Neural progenitor cell (in vitro differentiated cells): ENCODE results near the gene PGM2.

Experiments used
- EZH2 ChIP-seq: fragments of 200-600 bp; sonication (generic); IDR thresholded peaks from 2 replicates; pipeline ENCODE4 v1.6.1; 2017; ENCODE audit warnings: antibody characterized with exemption, mild to moderate bottlenecking, moderate library complexity
- TF ChIP-seq, protein P1 (sequence below): fragments of 200-600 bp; sonication (generic); IDR thresholded peaks from 2 replicates; pipeline ENCODE4 v1.5.1; 2017; ENCODE audit warnings: antibody characterized with exemption, mild to moderate bottlenecking

DNA sequence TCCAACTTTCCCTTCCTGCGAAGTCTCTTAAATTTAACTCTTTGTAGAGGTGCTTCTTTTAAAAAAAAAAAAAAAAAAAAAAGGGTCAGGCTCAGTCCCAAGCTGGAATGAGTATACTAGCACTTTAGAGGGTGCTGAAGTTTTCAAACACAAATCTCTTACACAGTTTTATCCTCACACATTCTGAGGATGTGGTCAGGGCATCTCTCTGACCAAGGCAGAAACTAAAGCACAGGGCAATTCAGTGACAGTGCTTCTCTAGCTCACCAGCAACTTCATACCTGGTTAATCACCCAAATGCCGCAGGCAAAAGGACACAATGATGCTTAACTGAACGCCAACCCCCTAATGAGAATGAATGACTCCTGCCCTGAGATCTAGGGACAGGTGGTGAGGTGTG, 9.8 kb upstream of the PGM2 start:
- TF ChIP-seq, protein P1, sequence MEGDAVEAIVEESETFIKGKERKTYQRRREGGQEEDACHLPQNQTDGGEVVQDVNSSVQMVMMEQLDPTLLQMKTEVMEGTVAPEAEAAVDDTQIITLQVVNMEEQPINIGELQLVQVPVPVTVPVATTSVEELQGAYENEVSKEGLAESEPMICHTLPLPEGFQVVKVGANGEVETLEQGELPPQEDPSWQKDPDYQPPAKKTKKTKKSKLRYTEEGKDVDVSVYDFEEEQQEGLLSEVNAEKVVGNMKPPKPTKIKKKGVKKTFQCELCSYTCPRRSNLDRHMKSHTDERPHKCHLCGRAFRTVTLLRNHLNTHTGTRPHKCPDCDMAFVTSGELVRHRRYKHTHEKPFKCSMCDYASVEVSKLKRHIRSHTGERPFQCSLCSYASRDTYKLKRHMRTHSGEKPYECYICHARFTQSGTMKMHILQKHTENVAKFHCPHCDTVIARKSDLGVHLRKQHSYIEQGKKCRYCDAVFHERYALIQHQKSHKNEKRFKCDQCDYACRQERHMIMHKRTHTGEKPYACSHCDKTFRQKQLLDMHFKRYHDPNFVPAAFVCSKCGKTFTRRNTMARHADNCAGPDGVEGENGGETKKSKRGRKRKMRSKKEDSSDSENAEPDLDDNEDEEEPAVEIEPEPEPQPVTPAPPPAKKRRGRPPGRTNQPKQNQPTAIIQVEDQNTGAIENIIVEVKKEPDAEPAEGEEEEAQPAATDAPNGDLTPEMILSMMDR: no peak
- TF ChIP-seq EZH2: no peak
